Caki2 (cell line): Measurements from ENCODE around the gene CPNE4. TPM values are rescaled to one million over a fixed set of nuclear protein-coding genes. Genes with fewer than 3 reads are reported as not detected.
"Not testable (repeated sequence)": the region's sequence is repeated elsewhere in the genome, so short reads cannot be mapped to it uniquely, and the experiment has no call there.

Source experiments
- DNase-seq: peaks from one replicate; pipeline ENCODE4 v3.0.0-alpha.2; 2015; ENCODE audit warnings: low read depth
- in situ Hi-C: cut with HindIII; loops from 2 replicates; pipeline ENCODE4 v1.10.0; 2016; ENCODE audit warnings: low sequenced_read_pairs, low pct_unique_long_range_greater_than_20kb, mixed read lengths
- total RNA-seq: library from RNA; depleted of rRNA; stranded (reverse); fragments of >200 nt; shearing (Covaris generic); gene quantifications from 2 replicates; pipeline ENCODE4 v1.2.3, GENCODE V29; 2014; ENCODE audit warnings: low replicate concordance

CPNE4 gene
- total RNA-seq, 1 experiment from 2014 or later, result 0.27 TPM

- DNase-seq, result peak; percentile 41
Observed at GRCh38 chr3:131903988-131904415, 130.8 kb downstream of the CPNE4 start.

GRCh38 chr3:131901686-131902085 is 133.1 kb downstream of the CPNE4 start:
- DNase-seq, result no peak
- in situ Hi-C loops, result no loop called here

More at GRCh38 chr3:131903988-131904415, 130.8 kb downstream of the CPNE4 start:
- in situ Hi-C loops, result no loop called here

GRCh38 chr3:131900891-131901290 is 133.9 kb downstream of the CPNE4 start:
- in situ Hi-C loops, result no loop called here
- DNase-seq, result no peak

- DNase-seq, result no peak
- in situ Hi-C loops, result no loop called here
Observed at GRCh38 chr3:131899021-131899420, 135.8 kb downstream of the CPNE4 start.

GRCh38 chr3:131898346-131898745 is 136.5 kb downstream of the CPNE4 start:
- DNase-seq, result no peak
- in situ Hi-C loops, result no loop called here

- in situ Hi-C loops, result no loop called here
- DNase-seq, result no peak
Observed at GRCh38 chr3:131896285-131896684, 138.5 kb downstream of the CPNE4 start.

GRCh38 chr3:131895766-131896165 is 139.0 kb downstream of the CPNE4 start:
- no peak for DNase-seq
- in situ Hi-C loops, result no loop called here

- in situ Hi-C loops, result no loop called here
- DNase-seq, result no peak
Observed at GRCh38 chr3:131892331-131892730, 142.5 kb downstream of the CPNE4 start.

GRCh38 chr3:131885871-131886270 is 148.9 kb downstream of the CPNE4 start:
- in situ Hi-C loops, DNase-seq: not testable (repeated sequence)

- no peak for DNase-seq
- in situ Hi-C loops, result no loop called here
Observed at GRCh38 chr3:131883711-131884407, 151.0 kb downstream of the CPNE4 start.

GRCh38 chr3:131883086-131883485 is 151.7 kb downstream of the CPNE4 start:
- no peak for DNase-seq
- in situ Hi-C loops, result no loop called here

GRCh38 chr3:131881777-131882176 is 153.0 kb downstream of the CPNE4 start:
- in situ Hi-C loops, result no loop called here
- no peak for DNase-seq

GRCh38 chr3:131880948-131881347 is 153.9 kb downstream of the CPNE4 start:
- no peak for DNase-seq
- in situ Hi-C loops, result no loop called here

GRCh38 chr3:131868203-131868602 is 166.6 kb downstream of the CPNE4 start:
- no peak for DNase-seq
- in situ Hi-C loops, result no loop called here

GRCh38 chr3:131856171-131856570 is 178.6 kb downstream of the CPNE4 start:
- in situ Hi-C loops, result no loop called here
- DNase-seq, result no peak

- in situ Hi-C loops, result no loop called here
Observed at GRCh38 chr3:131850223-131850622, 184.6 kb downstream of the CPNE4 start.

GRCh38 chr3:131849616-131850015 is 185.2 kb downstream of the CPNE4 start:
- in situ Hi-C loops, result no loop called here

More at GRCh38 chr3:131850223-131850622, 184.6 kb downstream of the CPNE4 start:
- no peak for DNase-seq

GRCh38 chr3:131847966-131848510 is 186.8 kb downstream of the CPNE4 start:
- DNase-seq, result no peak
- in situ Hi-C loops, result no loop called here

More at GRCh38 chr3:131849616-131850015, 185.2 kb downstream of the CPNE4 start:
- no peak for DNase-seq

- no peak for DNase-seq
- in situ Hi-C loops, result no loop called here
Observed at GRCh38 chr3:131846296-131846924, 188.4 kb downstream of the CPNE4 start.
